Measurements from ENCODE around the gene MTHFD2L. TPM values are rescaled to one million over a fixed set of nuclear protein-coding genes. Genes with fewer than 3 reads are reported as not detected.

The MTHFD2L gene
- total RNA-seq, 1 experiment from 2014 or later: 11.6 TPM

DNA sequence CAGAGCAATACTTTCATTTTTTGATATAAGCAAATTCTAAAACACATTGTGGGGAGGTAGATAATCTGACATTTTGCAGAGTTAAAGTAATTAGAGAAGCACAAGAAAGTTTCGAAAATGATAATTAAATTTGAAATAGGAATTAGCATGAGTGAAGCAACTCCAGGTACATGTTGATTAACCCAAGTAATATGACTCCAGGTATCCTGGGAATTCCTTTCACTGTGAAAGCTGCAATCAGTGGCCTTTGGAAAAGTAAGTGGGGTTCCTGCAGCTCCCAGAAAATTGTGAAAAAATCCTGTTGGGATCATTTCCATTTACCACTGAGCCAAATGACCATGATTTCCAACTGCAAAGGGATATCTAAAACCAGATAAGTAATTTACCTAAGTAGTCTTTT lies 32.9 kb upstream of the MTHFD2L start:
- Mint-ChIP-seq H3K9me3 (peaks cover 31 to 51% of the 10 kb centered on the region in 2 experiments), H3K27me3 (ENCODE audit: low read depth) (no peaks in the 10 kb centered on the region), H3K36me3 (ENCODE audit: insufficient read depth in 1 of 3, low read depth in 3 of 3) (peaks cover 17 to 42% (median 18%) of the 10 kb centered on the region in 3 experiments), H3K4me1 (no peaks in the 10 kb centered on the region), H3K27ac (no peak overlapping the region), H3K4me3 (no peak overlapping the region)
- Histone ChIP-seq H4K20me1 (ENCODE audit: control insufficient read depth, insufficient read depth, insufficient read length) (no peaks in the 10 kb centered on the region), H2BK120ac (ENCODE audit: low read depth, low read length, poor library complexity, severe bottlenecking) (no peak overlapping the region), H2BK5ac (ENCODE audit: insufficient read length, low read length) (no peak overlapping the region), H3K14ac (ENCODE audit: insufficient read depth, low read length) (no peak overlapping the region), H3K23ac (ENCODE audit: insufficient read length, low read depth, low read length) (no peak overlapping the region), H3K79me2 (ENCODE audit: insufficient read depth, low read length) (no peaks in the 10 kb centered on the region), H4K5ac (ENCODE audit: insufficient read length, low read depth, low read length) (no peak overlapping the region), H3K79me1 (ENCODE audit: insufficient read depth, low read depth, low read length, poor library complexity, severe bottlenecking) (no peaks in the 10 kb centered on the region), H2BK20ac (ENCODE audit: low read depth, low read length, poor library complexity, severe bottlenecking) (no peak overlapping the region), H3K23me2 (ENCODE audit: insufficient read length, low read depth, low read length, poor library complexity, severe bottlenecking) (no peaks in the 10 kb centered on the region), H3K9ac (ENCODE audit: extremely low read depth, insufficient read length, low read length) (no peak overlapping the region), H2AK5ac (ENCODE audit: insufficient read length, low read length) (no peak overlapping the region), H3K18ac (ENCODE audit: insufficient read length, low read depth, low read length) (no peak overlapping the region), H3K27me3 (ENCODE audit: insufficient read depth, low read length) (no peaks in the 10 kb centered on the region), H3K4ac (ENCODE audit: low read depth, low read length) (no peak overlapping the region), H3T11ph (ENCODE audit: low read length) (no peak overlapping the region), H2AFZ (ENCODE audit: low read length) (no peak overlapping the region), H3K27ac (ENCODE audit: insufficient read length, low read depth, low read length) (no peak overlapping the region), H3K4me2 (ENCODE audit: insufficient read depth, insufficient read length, low read length) (no peak overlapping the region), H3K9me3 (ENCODE audit: control insufficient read depth, low read depth, low read length) (peaks cover 11% of the 10 kb centered on the region), H2BK15ac (ENCODE audit: low read depth, low read length) (no peak overlapping the region), H4K91ac (ENCODE audit: insufficient read length, low read depth, low read length) (no peak overlapping the region), H2BK12ac (ENCODE audit: insufficient read length, low read depth, low read length) (no peak overlapping the region), H3K4me1 (ENCODE audit: insufficient read depth, low read length) (no peaks in the 10 kb centered on the region), H3K56ac (ENCODE audit: insufficient read length, low read depth, low read length) (no peak overlapping the region), H4K8ac (replicated peaks; ENCODE audit: insufficient read length, low read depth, low read length) (no peak overlapping the region)
- TF ChIP-seq, protein P1, sequence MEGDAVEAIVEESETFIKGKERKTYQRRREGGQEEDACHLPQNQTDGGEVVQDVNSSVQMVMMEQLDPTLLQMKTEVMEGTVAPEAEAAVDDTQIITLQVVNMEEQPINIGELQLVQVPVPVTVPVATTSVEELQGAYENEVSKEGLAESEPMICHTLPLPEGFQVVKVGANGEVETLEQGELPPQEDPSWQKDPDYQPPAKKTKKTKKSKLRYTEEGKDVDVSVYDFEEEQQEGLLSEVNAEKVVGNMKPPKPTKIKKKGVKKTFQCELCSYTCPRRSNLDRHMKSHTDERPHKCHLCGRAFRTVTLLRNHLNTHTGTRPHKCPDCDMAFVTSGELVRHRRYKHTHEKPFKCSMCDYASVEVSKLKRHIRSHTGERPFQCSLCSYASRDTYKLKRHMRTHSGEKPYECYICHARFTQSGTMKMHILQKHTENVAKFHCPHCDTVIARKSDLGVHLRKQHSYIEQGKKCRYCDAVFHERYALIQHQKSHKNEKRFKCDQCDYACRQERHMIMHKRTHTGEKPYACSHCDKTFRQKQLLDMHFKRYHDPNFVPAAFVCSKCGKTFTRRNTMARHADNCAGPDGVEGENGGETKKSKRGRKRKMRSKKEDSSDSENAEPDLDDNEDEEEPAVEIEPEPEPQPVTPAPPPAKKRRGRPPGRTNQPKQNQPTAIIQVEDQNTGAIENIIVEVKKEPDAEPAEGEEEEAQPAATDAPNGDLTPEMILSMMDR (conservative IDR thresholded peaks at IDR 0.05): no peak
- DNase-seq: no peak
- WGBS (ENCODE audit: extremely low coverage, insufficient read length, low lambda C conversion rate): no CpG with 5 or more reads among the region's 1 CpG

All from H9 (cell line).